GM21786 (cell line): ENCODE data around the gene PLXNB2.
A peak's percentile ranks its signal among the peaks of the same experiment; 100 is the strongest.
"Not testable (repeated sequence)": the region's sequence is repeated elsewhere in the genome, so short reads cannot be mapped to it uniquely, and the experiment has no call there.

ENCODE experiments used
- ATAC-seq: cut with Tn5 transposase; IDR thresholded peaks from one replicate; pipeline ENCODE4 v1.9.1; 2021; ENCODE audit not compliant: unreplicated experiment

PLXNB2 gene

GRCh38 chr22:50306753-50307749, at the start of gene PLXNB2:
TSS of gene PLXNB2 (minus strand) at chr22:50307646. CDS start at chr22:50290584, 17,062 bp downstream.
- ATAC-seq = no peak

- ATAC-seq = no peak
Measured at GRCh38 chr22:50357222-50357621, 49.8 kb upstream of the PLXNB2 start.

GRCh38 chr22:50356186-50356585, 48.7 kb upstream of the PLXNB2 start:
- no peak for ATAC-seq

- no peak for ATAC-seq
Measured at GRCh38 chr22:50348058-50348457, 40.6 kb upstream of the PLXNB2 start.

- no peak for ATAC-seq
Measured at GRCh38 chr22:50347157-50347556, 39.7 kb upstream of the PLXNB2 start.

- no peak for ATAC-seq
Measured at GRCh38 chr22:50346470-50346869, 39.0 kb upstream of the PLXNB2 start.

- ATAC-seq = no peak
Measured at GRCh38 chr22:50343541-50343935, 36.1 kb upstream of the PLXNB2 start.

GRCh38 chr22:50342651-50343540, 35.5 kb upstream of the PLXNB2 start, which contains the start of gene PPP6R2:
TSS of gene PPP6R2 (plus strand) at chr22:50343327. CDS start at chr22:50393909, 50,582 bp downstream.
- peak; percentile 63 for ATAC-seq

GRCh38 chr22:50341977-50342650, 34.7 kb upstream of the PLXNB2 start:
- ATAC-seq = peak; percentile 57

- ATAC-seq = no peak
Measured at GRCh38 chr22:50339945-50340879, 32.8 kb upstream of the PLXNB2 start.

- ATAC-seq = no peak
Measured at GRCh38 chr22:50338860-50339462, 31.5 kb upstream of the PLXNB2 start.

GRCh38 chr22:50338042-50338573, 30.7 kb upstream of the PLXNB2 start:
- no peak for ATAC-seq

- no peak for ATAC-seq
Measured at GRCh38 chr22:50337262-50338041, 30.0 kb upstream of the PLXNB2 start.

- not testable (repeated sequence) for ATAC-seq
Measured at GRCh38 chr22:50334433-50334832, 27.0 kb upstream of the PLXNB2 start.

- ATAC-seq = no peak
Measured at GRCh38 chr22:50329236-50329635, 21.8 kb upstream of the PLXNB2 start.

GRCh38 chr22:50327711-50328019, 20.2 kb upstream of the PLXNB2 start:
- no peak for ATAC-seq

GRCh38 chr22:50326956-50327710, 19.7 kb upstream of the PLXNB2 start, which contains the start of gene DENND6B:
TSS of gene DENND6B (minus strand) at chr22:50327012. CDS start at chr22:50326988, 24 bp downstream.
- peak; percentile 62 for ATAC-seq
